WTC11 (cell line): Measurements from ENCODE around the gene TTC39B. TPM values are rescaled to one million over a fixed set of nuclear protein-coding genes. Genes with fewer than 3 reads are reported as not detected.
"Not testable (repeated sequence)": the region's sequence is repeated elsewhere in the genome, so short reads cannot be mapped to it uniquely, and the experiment has no call there.

Source experiments
- ATAC-seq: fragments of 200-7000 bp; cut with Tn5 transposase; 2 replicates; pipeline ENCODE4 v1.10.0; 2021; ENCODE audit warnings: mild to moderate bottlenecking, moderate library complexity
- CTCF ChIA-PET: fragments of 300-600 bp; sonication (Branson Sonifier 250); formaldehyde crosslinking; loops from one replicate; lab custom pipeline; 2021; ENCODE audit warnings: antibody characterized with exemption; lab: Charles Lee
- POLR2A ChIA-PET: fragments of 350-600 bp; sonication (Branson Sonifier 250); formaldehyde crosslinking; loops from one replicate; lab custom pipeline; 2021; ENCODE audit warnings: antibody characterized with exemption; lab: Charles Lee
- DNase-seq: peaks from one replicate; pipeline ENCODE4 v3.0.0; 2021; ENCODE audit warnings: low spot score
- H3K27ac Mint-ChIP-seq: 2 replicates; pipeline ENCODE4 v1.8.0; 2021; ENCODE audit warnings: mixed read lengths
- H3K27me3 Mint-ChIP-seq: 2 replicates; pipeline ENCODE4 v1.8.0; 2021; ENCODE audit warnings: low read depth, mild to moderate bottlenecking, moderate library complexity, mixed read lengths
- H3K36me3 Mint-ChIP-seq: 2 replicates; pipeline ENCODE4 v1.8.0; 2021; ENCODE audit warnings: mixed read lengths
- H3K4me1 Mint-ChIP-seq: 2 replicates; pipeline ENCODE4 v1.8.0; 2022; ENCODE audit warnings: mixed read lengths
- H3K4me3 Mint-ChIP-seq: 2 replicates; pipeline ENCODE4 v1.8.0; 2021; ENCODE audit warnings: mild to moderate bottlenecking, moderate library complexity, mixed read lengths
- H3K9me3 Mint-ChIP-seq: 2 replicates; pipeline ENCODE4 v1.8.0; 2021; ENCODE audit warnings: mixed read lengths
- CTCF ChIP-seq: fragments of 200-600 bp; IDR thresholded peaks from 2 replicates; pipeline ENCODE4 v1.8.0; 2022; ENCODE audit warnings: antibody characterized with exemption
- EMX1 ChIP-seq: fragments of 250-450 bp; sonication (Bioruptor Pico); IDR thresholded peaks from 2 replicates; pipeline ENCODE4 v1.8.0; 2021; ENCODE audit warnings: mild to moderate bottlenecking
- FOXK1 ChIP-seq: sonication (generic); formaldehyde crosslinking; IDR thresholded peaks from 2 replicates; pipeline ENCODE4 v1.8.0; 2022; ENCODE audit warnings: mild to moderate bottlenecking, moderate library complexity, missing genetic modification reagents
- HMGA2 ChIP-seq: fragments of 250-450 bp; sonication (Bioruptor Pico); IDR thresholded peaks from 2 replicates; pipeline ENCODE4 v1.4.0; 2021; ENCODE audit warnings: mild to moderate bottlenecking, moderate library complexity
- TP53 ChIP-seq: sonication (generic); formaldehyde crosslinking; IDR thresholded peaks from 2 replicates; pipeline ENCODE4 v1.8.1; 2023; ENCODE audit warnings: mild to moderate bottlenecking, missing genetic modification reagents
- ZMAT4 ChIP-seq: fragments of 250-450 bp; sonication (Bioruptor Pico); IDR thresholded peaks from 2 replicates; pipeline ENCODE4 v1.9.0; 2021; ENCODE audit warnings: mild to moderate bottlenecking
- ZNF281 ChIP-seq: sonication (generic); formaldehyde crosslinking; IDR thresholded peaks from 2 replicates; pipeline ENCODE4 v1.8.0; 2023; ENCODE audit warnings: mild to moderate bottlenecking, missing genetic modification reagents
- ZNF396 ChIP-seq: fragments of 250-450 bp; sonication (Bioruptor Pico); IDR thresholded peaks from 2 replicates; pipeline ENCODE4 v1.8.0; 2021; ENCODE audit warnings: mild to moderate bottlenecking, moderate library complexity, borderline replicate concordance
- ZNF416 ChIP-seq: fragments of 250-450 bp; sonication (Bioruptor Pico); IDR thresholded peaks from 2 replicates; pipeline ENCODE4 v1.9.0; 2021; ENCODE audit warnings: mild to moderate bottlenecking, inconsistent platforms
- total RNA-seq: library from RNA; stranded (reverse); gene quantifications from 3 replicates; pipeline ENCODE4 v1.2.3, GENCODE V29; 2021

TTC39B gene
- total RNA-seq, 1 experiment from 2014 or later = 12.5 TPM

- ATAC-seq (no peak), DNase-seq (no peak)
- peaks cover 31% of the 10 kb centered on the region for H3K9me3 Mint-ChIP-seq
- H3K27ac Mint-ChIP-seq = no peak overlapping the region
- H3K4me3 Mint-ChIP-seq = no peak overlapping the region
- TF ChIP-seq CTCF (no peak), FOXK1 (CRISPR knock-in tag) (no peak), ZNF416 (no peak), TP53 (CRISPR knock-in tag) (no peak), ZNF396 (no peak), HMGA2 (CRISPR knock-in tag) (no peak), ZNF281 (CRISPR knock-in tag) (no peak), EMX1 (no peak), ZMAT4 (CRISPR knock-in tag) (no peak)
- ChIA-PET POLR2A (no interaction called here), CTCF (no interaction called here)
- H3K4me1 Mint-ChIP-seq = peaks cover 5% of the 10 kb centered on the region; the same call in 1 of the 2 replicates
- H3K36me3 Mint-ChIP-seq = peaks cover 30% of the 10 kb centered on the region
- no peaks in the 10 kb centered on the region for H3K27me3 Mint-ChIP-seq
These were observed 71.4 kb downstream of the TTC39B start for GRCh38 chr9:15235658-15236057.

GRCh38 chr9:15233941-15234490 is 73.0 kb downstream of the TTC39B start:
- H3K4me3 Mint-ChIP-seq, H3K4me1 Mint-ChIP-seq, ATAC-seq, CTCF ChIA-PET, DNase-seq, H3K27me3 Mint-ChIP-seq, POLR2A ChIA-PET, H3K27ac Mint-ChIP-seq: not testable (repeated sequence)
- Mint-ChIP-seq H3K36me3 (peaks cover 30% of the 10 kb centered on the region), H3K9me3 (peaks cover 31% of the 10 kb centered on the region)

- Mint-ChIP-seq H3K9me3 (peaks cover 24% of the 10 kb centered on the region), H3K36me3 (peaks cover 25% of the 10 kb centered on the region)
- ATAC-seq = peak; percentile 20; the same call in 1 of the 2 replicates
- POLR2A ChIA-PET, H3K4me1 Mint-ChIP-seq, H3K27ac Mint-ChIP-seq, H3K4me3 Mint-ChIP-seq, H3K27me3 Mint-ChIP-seq: not testable (repeated sequence)
- CTCF ChIA-PET = interaction anchor here (0.9 to 2.1 kb wide), 5 partner anchors 16 to 124 kb away, joined by 4 to 20 read pairs (median 11); partner anchors contain the start of gene TTC39B
- DNase-seq = peak; percentile 18
These were observed 74.2 kb downstream of the TTC39B start for GRCh38 chr9:15232706-15233280.

- DNase-seq = peak; percentile 41
- no peak overlapping the region for H3K27ac Mint-ChIP-seq
- no peaks in the 10 kb centered on the region for H3K27me3 Mint-ChIP-seq
- H3K4me1 Mint-ChIP-seq = peaks cover 5% of the 10 kb centered on the region; the same call in 1 of the 2 replicates
- peaks cover 18% of the 10 kb centered on the region for H3K36me3 Mint-ChIP-seq
- TF ChIP-seq ZNF396 (no peak), CTCF (peak; percentile 72)
- TF ChIP-seq, all 79 proteins: peak for 1
- peak; percentile 98 for ATAC-seq
- H3K9me3 Mint-ChIP-seq = peaks cover 17% of the 10 kb centered on the region
- ChIA-PET POLR2A (interaction anchor here (0.7 kb wide), 1 partner anchor 321 kb away, joined by 3 read pairs; the partner anchor contains the start of gene CCDC171), CTCF (interaction anchor here (0.6 to 2.1 kb wide), 27 partner anchors 9 to 321 kb away, joined by 3 to 20 read pairs (median 5); partner anchors contain the start of genes CCDC171, SNAPC3 and TTC39B)
- H3K4me3 Mint-ChIP-seq = no peak overlapping the region
These were observed 75.0 kb downstream of the TTC39B start for GRCh38 chr9:15231788-15232635.
